NT2/D1 (cell line): ENCODE results near the gene CSNK1G3.

Experiments used
- SUZ12 ChIP-seq: IDR thresholded peaks from 2 replicates; pipeline ENCODE4 v1.6.1; 2011; ENCODE audit not compliant: insufficient read length, insufficient read depth; ENCODE audit errors: extremely low read depth
- YY1 ChIP-seq: IDR thresholded peaks from 2 replicates; pipeline ENCODE4 v1.6.1; 2011; ENCODE audit not compliant: insufficient read length, insufficient read depth
- ZNF274 ChIP-seq: IDR thresholded peaks from 2 replicates; pipeline ENCODE4 v1.6.1; 2011; ENCODE audit warnings: mild to moderate bottlenecking, low read depth, low read length

GRCh38 chr5:123512611-123513461 lies 859 bp downstream of the CSNK1G3 start:
- TF ChIP-seq ZNF274 (no peak), SUZ12 (no peak), YY1 (no peak)
